NB4 (cell line): ENCODE data around the gene ATP5MK.
"Not testable (repeated sequence)": the region's sequence is repeated elsewhere in the genome, so short reads cannot be mapped to it uniquely, and the experiment has no call there.

Experiments used
- DNase-seq: peaks from one replicate; pipeline ENCODE4 v3.0.0; 2010; ENCODE audit warnings: low read depth
- H3K4me3 ChIP-seq: one replicate; pipeline ENCODE4 v1.5.1; 2011; ENCODE audit warnings: mild to moderate bottlenecking, low read depth, low read length, moderate library complexity
- CTCF ChIP-seq: IDR thresholded peaks from one replicate; pipeline ENCODE4 v1.5.1; 2012; ENCODE audit warnings: low read depth, low read length
- MAX ChIP-seq: IDR thresholded peaks from 2 replicates; pipeline ENCODE4 v1.6.1; 2011; ENCODE audit warnings: low read depth, low read length
- MYC ChIP-seq: IDR thresholded peaks from 2 replicates; pipeline ENCODE4 v1.6.1; 2011; ENCODE audit warnings: low read depth, low read length
- POLR2A ChIP-seq: IDR thresholded peaks from 2 replicates; pipeline ENCODE4 v1.6.1; 2011; ENCODE audit warnings: mild to moderate bottlenecking; ENCODE audit not compliant: insufficient read length; ENCODE audit errors: extremely low read depth

Gene ATP5MK

GRCh38 chr10:103382769-103383168 is 13.5 kb downstream of the ATP5MK start:
- H3K4me3 ChIP-seq, result no peak overlapping the region
- TF ChIP-seq MYC (no peak), MAX (no peak), POLR2A (no peak), CTCF (no peak)
- DNase-seq, result no peak

- TF ChIP-seq MAX, result no peak
- no peak for TF ChIP-seq POLR2A
- no peak for TF ChIP-seq CTCF
- TF ChIP-seq MYC, result no peak
- no peak overlapping the region for H3K4me3 ChIP-seq
- no peak for DNase-seq
Observed at GRCh38 chr10:103374263-103374662, 22.0 kb downstream of the ATP5MK start.

- DNase-seq, result no peak
- TF ChIP-seq POLR2A (no peak), MYC (no peak), MAX (no peak), CTCF (no peak)
- no peak overlapping the region for H3K4me3 ChIP-seq
Observed at GRCh38 chr10:103373544-103373943, 22.7 kb downstream of the ATP5MK start.

- peak within 1 kb of the TSS; percentile 72 for H3K4me3 ChIP-seq
- peak; percentile 98 for DNase-seq
- TF ChIP-seq MAX, result 0 out of 2 replicates have a peak, but pooled peaks have one; percentile 61
- no peak for TF ChIP-seq MYC
- no peak for TF ChIP-seq CTCF
- peak; percentile 95 for TF ChIP-seq POLR2A
Observed at GRCh38 chr10:103367782-103368518, 28.3 kb downstream of the ATP5MK start, which contains the start of gene TAF5. TSS of gene TAF5 (plus strand) at chr10:103367976. CDS start at chr10:103367990, 14 bp downstream.

GRCh38 chr10:103367379-103367781 is 28.9 kb downstream of the ATP5MK start:
- H3K4me3 ChIP-seq, result peak overlapping the region; percentile 72
- no peak for DNase-seq
- TF ChIP-seq MAX (no peak), POLR2A (no peak), MYC (no peak), CTCF (no peak)

GRCh38 chr10:103360791-103361190 is 35.5 kb downstream of the ATP5MK start:
- not testable (repeated sequence) for DNase-seq, H3K4me3 ChIP-seq

- not testable (repeated sequence) for H3K4me3 ChIP-seq, DNase-seq
Observed at GRCh38 chr10:103359493-103359892, 36.8 kb downstream of the ATP5MK start.
